SK-N-SH treated with all-trans-retinoic acid at 6 μM for 48 hours (cell line): ENCODE results near the gene PARK7.

Source experiments
- ATAC-seq: fragments of 200-7000 bp; cut with Tn5 transposase; 3 replicates; pipeline ENCODE4 v1.9.1; 2020; ENCODE audit warnings: mild to moderate bottlenecking, moderate library complexity
- ARNTL ChIP-seq: fragments of 450-650 bp; formaldehyde crosslinking; IDR thresholded peaks from 2 replicates; pipeline ENCODE4 v1.5.0; 2020; ENCODE audit warnings: low read depth, mild to moderate bottlenecking, moderate library complexity, borderline replicate concordance
- BACH2 ChIP-seq: fragments of 250-450 bp; sonication (Bioruptor Pico); IDR thresholded peaks from 2 replicates; pipeline ENCODE4 v1.9.0; 2021; ENCODE audit warnings: mild to moderate bottlenecking, borderline replicate concordance
- CREB5 ChIP-seq: fragments of 250-450 bp; sonication (Bioruptor Pico); IDR thresholded peaks from 2 replicates; pipeline ENCODE4 v1.5.1; 2020; ENCODE audit warnings: low read depth, mild to moderate bottlenecking, moderate library complexity
- CSDC2 ChIP-seq: fragments of 250-450 bp; sonication (Bioruptor Pico); IDR thresholded peaks from 2 replicates; pipeline ENCODE4 v1.5.0; 2020; ENCODE audit warnings: mild to moderate bottlenecking, moderate library complexity
- CSRNP3 ChIP-seq: fragments of 250-450 bp; sonication (Bioruptor Pico); IDR thresholded peaks from 2 replicates; pipeline ENCODE4 v1.5.1; 2021; ENCODE audit warnings: mild to moderate bottlenecking, moderate library complexity
- ESRRG ChIP-seq: fragments of 250-450 bp; sonication (Bioruptor Pico); IDR thresholded peaks from 2 replicates; pipeline ENCODE4 v1.6.1; 2021; ENCODE audit warnings: mild to moderate bottlenecking
- ISL1 ChIP-seq: fragments of 250-450 bp; sonication (Bioruptor Pico); IDR thresholded peaks from 2 replicates; pipeline ENCODE4 v2.1.2; 2022; ENCODE audit warnings: mild to moderate bottlenecking, moderate library complexity
- PATZ1 ChIP-seq: fragments of 250-450 bp; sonication (Bioruptor Pico); IDR thresholded peaks from 2 replicates; pipeline ENCODE4 v1.8.0; 2020; ENCODE audit warnings: mild to moderate bottlenecking, moderate library complexity, borderline replicate concordance
- PPARA ChIP-seq: fragments of 250-450 bp; sonication (Bioruptor Pico); IDR thresholded peaks from 2 replicates; pipeline ENCODE4 v1.5.0; 2020; ENCODE audit warnings: mild to moderate bottlenecking, borderline replicate concordance
- SNAI2 ChIP-seq: fragments of 250-450 bp; sonication (Bioruptor Pico); IDR thresholded peaks from 2 replicates; pipeline ENCODE4 v1.5.0; 2020; ENCODE audit warnings: mild to moderate bottlenecking, moderate library complexity
- TCF4 ChIP-seq: fragments of 250-450 bp; sonication (Bioruptor Pico); IDR thresholded peaks from 2 replicates; pipeline ENCODE4 v1.8.0; 2021; ENCODE audit warnings: mild to moderate bottlenecking, moderate library complexity, borderline replicate concordance
- TOX ChIP-seq: fragments of 250-450 bp; sonication (Bioruptor Pico); IDR thresholded peaks from 2 replicates; pipeline ENCODE4 v1.8.0; 2021; ENCODE audit warnings: mild to moderate bottlenecking, moderate library complexity, borderline replicate concordance
- ZC3H10 ChIP-seq: fragments of 250-450 bp; sonication (Bioruptor Pico); IDR thresholded peaks from 2 replicates; pipeline ENCODE4 v1.5.1; 2021; ENCODE audit warnings: mild to moderate bottlenecking, moderate library complexity
- ZFP3 ChIP-seq: fragments of 250-450 bp; sonication (Bioruptor Pico); IDR thresholded peaks from 2 replicates; pipeline ENCODE4 v1.5.0; 2020; ENCODE audit warnings: mild to moderate bottlenecking, moderate library complexity
- ZFP30 ChIP-seq: fragments of 450-650 bp; formaldehyde crosslinking; IDR thresholded peaks from 2 replicates; pipeline ENCODE4 v1.5.0; 2022; ENCODE audit warnings: mild to moderate bottlenecking, moderate library complexity
- ZNF565 ChIP-seq: fragments of 450-650 bp; formaldehyde crosslinking; conservative IDR thresholded peaks from 2 replicates; pipeline ENCODE4 v1.5.0; 2020; ENCODE audit warnings: low read depth, mild to moderate bottlenecking, moderate library complexity
- ZNF70 ChIP-seq: fragments of 450-650 bp; formaldehyde crosslinking; IDR thresholded peaks from 2 replicates; pipeline ENCODE4 v1.5.0; 2020; ENCODE audit warnings: mild to moderate bottlenecking, moderate library complexity
- TF ChIP-seq, protein P1 (sequence below): fragments of 250-450 bp; sonication (Bioruptor Pico); IDR thresholded peaks from 2 replicates; pipeline ENCODE4 v1.5.0; 2020; ENCODE audit warnings: mild to moderate bottlenecking, moderate library complexity
- TF ChIP-seq, protein P2 (sequence below): fragments of 250-450 bp; sonication (Bioruptor Pico); IDR thresholded peaks from 2 replicates; pipeline ENCODE4 v1.8.0; 2021; ENCODE audit warnings: low read depth, mild to moderate bottlenecking, moderate library complexity, borderline replicate concordance

The PARK7 gene

GRCh38 chr1:7956218-7957032 lies 5.1 kb upstream of the PARK7 start (continued):
- TF ChIP-seq CREB5 (CRISPR knock-in tag) (no peak), ZFP30 (CRISPR knock-in tag) (no peak), ZC3H10 (CRISPR knock-in tag) (no peak), CSDC2 (CRISPR knock-in tag) (no peak), ESRRG (CRISPR knock-in tag) (no peak), ZNF565 (CRISPR knock-in tag) (no peak), PATZ1 (CRISPR knock-in tag) (no peak), SNAI2 (CRISPR knock-in tag) (no peak), ARNTL (CRISPR knock-in tag) (no peak)

GRCh38 chr1:7960165-7960564 lies 1.3 kb upstream of the PARK7 start:
- ATAC-seq = no peak
- TF ChIP-seq CSRNP3 (no peak), PPARA (CRISPR knock-in tag) (no peak), ZNF70 (CRISPR knock-in tag) (no peak), ZFP30 (CRISPR knock-in tag) (no peak), BACH2 (no peak), TOX (no peak), ZNF565 (CRISPR knock-in tag) (no peak), TCF4 (CRISPR knock-in tag) (no peak), ARNTL (CRISPR knock-in tag) (no peak), ISL1 (CRISPR knock-in tag) (no peak), CSDC2 (CRISPR knock-in tag) (no peak), ESRRG (CRISPR knock-in tag) (no peak), CREB5 (CRISPR knock-in tag) (no peak), ZC3H10 (CRISPR knock-in tag) (no peak), ZFP3 (CRISPR knock-in tag) (no peak), SNAI2 (CRISPR knock-in tag) (no peak)
- TF ChIP-seq, protein P1, sequence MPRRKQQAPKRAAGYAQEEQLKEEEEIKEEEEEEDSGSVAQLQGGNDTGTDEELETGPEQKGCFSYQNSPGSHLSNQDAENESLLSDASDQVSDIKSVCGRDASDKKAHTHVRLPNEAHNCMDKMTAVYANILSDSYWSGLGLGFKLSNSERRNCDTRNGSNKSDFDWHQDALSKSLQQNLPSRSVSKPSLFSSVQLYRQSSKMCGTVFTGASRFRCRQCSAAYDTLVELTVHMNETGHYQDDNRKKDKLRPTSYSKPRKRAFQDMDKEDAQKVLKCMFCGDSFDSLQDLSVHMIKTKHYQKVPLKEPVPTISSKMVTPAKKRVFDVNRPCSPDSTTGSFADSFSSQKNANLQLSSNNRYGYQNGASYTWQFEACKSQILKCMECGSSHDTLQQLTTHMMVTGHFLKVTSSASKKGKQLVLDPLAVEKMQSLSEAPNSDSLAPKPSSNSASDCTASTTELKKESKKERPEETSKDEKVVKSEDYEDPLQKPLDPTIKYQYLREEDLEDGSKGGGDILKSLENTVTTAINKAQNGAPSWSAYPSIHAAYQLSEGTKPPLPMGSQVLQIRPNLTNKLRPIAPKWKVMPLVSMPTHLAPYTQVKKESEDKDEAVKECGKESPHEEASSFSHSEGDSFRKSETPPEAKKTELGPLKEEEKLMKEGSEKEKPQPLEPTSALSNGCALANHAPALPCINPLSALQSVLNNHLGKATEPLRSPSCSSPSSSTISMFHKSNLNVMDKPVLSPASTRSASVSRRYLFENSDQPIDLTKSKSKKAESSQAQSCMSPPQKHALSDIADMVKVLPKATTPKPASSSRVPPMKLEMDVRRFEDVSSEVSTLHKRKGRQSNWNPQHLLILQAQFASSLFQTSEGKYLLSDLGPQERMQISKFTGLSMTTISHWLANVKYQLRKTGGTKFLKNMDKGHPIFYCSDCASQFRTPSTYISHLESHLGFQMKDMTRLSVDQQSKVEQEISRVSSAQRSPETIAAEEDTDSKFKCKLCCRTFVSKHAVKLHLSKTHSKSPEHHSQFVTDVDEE (CRISPR knock-in tag) = no peak
- TF ChIP-seq, protein P2, sequence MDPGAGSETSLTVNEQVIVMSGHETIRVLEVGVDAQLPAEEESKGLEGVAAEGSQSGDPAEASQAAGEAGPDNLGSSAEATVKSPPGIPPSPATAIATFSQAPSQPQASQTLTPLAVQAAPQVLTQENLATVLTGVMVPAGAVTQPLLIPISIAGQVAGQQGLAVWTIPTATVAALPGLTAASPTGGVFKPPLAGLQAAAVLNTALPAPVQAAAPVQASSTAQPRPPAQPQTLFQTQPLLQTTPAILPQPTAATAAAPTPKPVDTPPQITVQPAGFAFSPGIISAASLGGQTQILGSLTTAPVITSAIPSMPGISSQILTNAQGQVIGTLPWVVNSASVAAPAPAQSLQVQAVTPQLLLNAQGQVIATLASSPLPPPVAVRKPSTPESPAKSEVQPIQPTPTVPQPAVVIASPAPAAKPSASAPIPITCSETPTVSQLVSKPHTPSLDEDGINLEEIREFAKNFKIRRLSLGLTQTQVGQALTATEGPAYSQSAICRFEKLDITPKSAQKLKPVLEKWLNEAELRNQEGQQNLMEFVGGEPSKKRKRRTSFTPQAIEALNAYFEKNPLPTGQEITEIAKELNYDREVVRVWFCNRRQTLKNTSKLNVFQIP (CRISPR knock-in tag) = no peak
